Stimulated activated CD4-positive, alpha-beta T cell treated with anti-CD3 and anti-CD28 coated beads, TNF-alpha, amount 100 ng/mL, for 24 hours (primary cell): ENCODE measurements around the gene SF3A2.
"Not testable (repeated sequence)": the region's sequence is repeated elsewhere in the genome, so short reads cannot be mapped to it uniquely, and the experiment has no call there.

Experiments used
- DNase-seq, 3 experiments: peaks; one replicate each; pipeline ENCODE4 v3.0.0-alpha.2; 2020; ENCODE audit warnings: low read depth in 3 of 3

Gene SF3A2

GRCh38 chr19:2274931-2275535, 38.4 kb downstream of the SF3A2 start:
- peak in 1 of 3 experiments; percentile 46 for DNase-seq

- no peak for DNase-seq
Observed at GRCh38 chr19:2275588-2276428, 39.2 kb downstream of the SF3A2 start.

DNA sequence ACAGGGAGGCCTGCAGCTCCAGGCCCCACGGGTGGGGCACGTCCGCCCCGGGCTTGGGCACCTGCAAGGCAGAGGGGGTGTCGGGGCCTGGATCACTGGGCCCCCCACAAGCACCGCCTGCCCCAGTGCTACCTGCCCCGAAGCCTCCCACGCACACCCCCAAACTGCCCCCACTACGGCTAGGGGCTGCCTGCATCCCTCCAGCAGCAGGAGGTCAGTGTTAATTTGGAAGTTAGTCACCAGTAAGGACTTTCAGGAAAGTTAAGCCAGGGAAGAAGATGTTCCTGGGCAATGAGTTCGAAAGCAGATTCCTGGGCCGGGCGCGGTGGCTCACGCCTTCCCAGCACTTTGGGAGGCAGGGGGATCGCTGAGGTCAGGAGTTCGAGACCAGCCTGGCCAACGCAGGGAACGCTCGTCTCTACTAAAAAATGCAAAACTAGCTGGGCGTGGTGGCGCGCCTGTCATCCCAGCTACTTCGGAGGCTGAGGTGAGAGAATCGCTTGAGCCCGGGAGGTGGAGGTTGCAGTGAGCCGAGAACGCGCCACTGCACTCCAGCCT, 39.9 kb downstream of the SF3A2 start:
- no peak for DNase-seq

GRCh38 chr19:2277138-2277537, 40.5 kb downstream of the SF3A2 start:
- DNase-seq, result no peak

DNA sequence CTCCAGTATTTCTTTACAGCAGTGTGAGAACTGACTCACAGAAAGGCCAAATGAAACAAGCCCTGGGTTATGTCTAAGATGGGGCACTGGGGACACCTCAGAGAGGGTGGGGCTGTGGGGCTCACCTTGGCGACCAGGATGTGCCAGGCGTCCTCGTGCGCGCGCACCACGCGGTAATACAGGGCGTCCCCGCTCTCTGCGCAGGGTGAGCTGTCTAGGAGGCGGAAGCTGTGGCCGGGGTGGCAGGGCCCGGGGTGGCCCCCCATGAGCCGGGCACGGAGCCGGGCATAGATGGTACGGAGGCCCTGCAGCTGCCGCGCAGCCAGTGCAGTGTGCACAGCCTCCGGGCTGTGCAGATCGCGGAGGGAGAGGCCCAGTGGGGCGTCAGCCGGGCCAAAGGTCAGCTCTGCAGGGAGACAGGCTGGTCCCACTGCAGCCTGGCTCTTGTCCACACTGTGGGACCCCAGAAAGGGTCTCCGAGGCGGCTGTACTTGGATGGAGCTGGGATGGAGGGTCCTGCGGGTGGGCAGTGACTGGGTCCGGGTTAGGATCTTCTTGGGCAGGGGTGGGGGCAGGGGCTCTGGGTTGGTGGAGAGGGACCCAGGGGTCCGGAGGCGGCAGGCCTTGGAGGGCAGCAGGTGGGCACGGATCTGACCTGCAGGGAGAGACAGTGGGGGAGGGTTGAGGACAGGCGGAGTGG, 42.0 kb downstream of the SF3A2 start:
- DNase-seq, result no peak

DNA sequence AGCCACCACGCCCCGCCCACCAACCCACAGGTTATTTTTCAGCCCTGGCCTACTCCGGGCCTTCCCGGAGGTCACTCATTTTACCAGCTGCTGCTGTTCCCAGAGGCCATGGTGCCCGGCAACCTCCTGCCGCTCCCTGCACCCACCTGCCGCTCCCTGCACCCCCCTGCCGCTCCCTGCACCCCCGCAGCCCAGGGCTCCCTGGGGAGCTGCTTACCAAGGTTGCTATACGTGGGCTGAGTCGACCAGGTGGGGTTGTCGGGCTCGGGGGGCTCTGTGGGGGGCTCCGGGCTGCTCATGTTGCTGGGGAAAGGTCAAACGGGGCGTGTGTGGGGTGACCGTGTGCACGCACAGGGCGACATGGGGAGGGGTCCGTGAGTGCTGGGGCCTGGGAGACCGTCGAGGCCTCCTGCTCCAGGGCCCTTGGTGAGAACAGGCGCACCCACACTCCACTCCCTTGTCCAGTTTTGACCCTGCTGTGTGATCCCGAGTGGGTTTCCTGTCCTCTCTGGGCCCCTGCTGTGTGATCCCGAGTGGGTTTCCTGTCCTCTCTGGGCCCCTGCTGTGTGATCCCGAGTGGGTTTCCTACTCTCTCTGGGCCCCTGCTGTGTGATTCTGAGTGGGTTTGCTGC, 44.1 kb downstream of the SF3A2 start:
- no peak for DNase-seq

DNA sequence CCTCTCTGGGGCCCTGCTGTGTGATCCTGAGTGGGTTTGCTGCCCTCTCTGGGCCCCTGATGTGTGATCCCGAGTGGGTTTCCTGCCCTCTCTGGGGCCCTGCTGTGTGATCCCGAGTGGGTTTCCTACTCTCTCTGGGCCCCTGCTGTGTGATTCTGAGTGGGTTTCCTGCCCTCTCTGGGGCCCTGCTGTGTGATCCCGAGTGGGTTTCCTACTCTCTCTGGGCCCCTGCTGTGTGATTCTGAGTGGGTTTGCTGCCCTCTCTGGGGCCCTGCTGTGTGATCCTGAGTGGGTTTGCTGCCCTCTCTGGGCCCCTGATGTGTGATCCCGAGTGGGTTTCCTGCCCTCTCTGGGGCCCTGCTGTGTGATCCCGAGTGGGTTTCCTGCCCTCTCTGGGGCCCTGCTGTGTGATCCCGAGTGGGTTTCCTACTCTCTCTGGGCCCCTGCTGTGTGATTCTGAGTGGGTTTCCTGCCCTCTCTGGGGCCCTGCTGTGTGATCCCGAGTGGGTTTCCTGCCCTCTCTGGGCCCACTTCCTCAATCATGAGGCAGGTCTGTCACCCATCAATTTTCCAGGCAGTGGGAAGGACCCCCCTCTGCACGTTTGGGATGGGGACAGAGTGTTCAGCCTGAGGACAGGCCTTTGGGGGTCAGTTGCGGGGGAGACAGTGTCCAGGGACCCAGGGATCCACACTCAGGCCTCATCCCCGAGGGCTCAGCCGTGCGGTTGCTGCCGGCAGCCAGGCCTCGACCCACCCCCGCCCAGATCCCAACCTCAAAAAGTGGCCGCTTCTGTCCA, 44.8 kb downstream of the SF3A2 start:
- DNase-seq, result not testable (repeated sequence)

GRCh38 chr19:2282062-2282861, 45.6 kb downstream of the SF3A2 start, which contains the start of gene PEAK3:
Gene PEAK3, minus strand, starts transcription at chr19:2282175. Its CDS starts 1,244 bp downstream, at chr19:2280931.
- no peak for DNase-seq

- DNase-seq, result no peak
Observed at GRCh38 chr19:2282862-2283237, 46.2 kb downstream of the SF3A2 start.

GRCh38 chr19:2283835-2284507, 47.3 kb downstream of the SF3A2 start:
- no peak for DNase-seq

DNA sequence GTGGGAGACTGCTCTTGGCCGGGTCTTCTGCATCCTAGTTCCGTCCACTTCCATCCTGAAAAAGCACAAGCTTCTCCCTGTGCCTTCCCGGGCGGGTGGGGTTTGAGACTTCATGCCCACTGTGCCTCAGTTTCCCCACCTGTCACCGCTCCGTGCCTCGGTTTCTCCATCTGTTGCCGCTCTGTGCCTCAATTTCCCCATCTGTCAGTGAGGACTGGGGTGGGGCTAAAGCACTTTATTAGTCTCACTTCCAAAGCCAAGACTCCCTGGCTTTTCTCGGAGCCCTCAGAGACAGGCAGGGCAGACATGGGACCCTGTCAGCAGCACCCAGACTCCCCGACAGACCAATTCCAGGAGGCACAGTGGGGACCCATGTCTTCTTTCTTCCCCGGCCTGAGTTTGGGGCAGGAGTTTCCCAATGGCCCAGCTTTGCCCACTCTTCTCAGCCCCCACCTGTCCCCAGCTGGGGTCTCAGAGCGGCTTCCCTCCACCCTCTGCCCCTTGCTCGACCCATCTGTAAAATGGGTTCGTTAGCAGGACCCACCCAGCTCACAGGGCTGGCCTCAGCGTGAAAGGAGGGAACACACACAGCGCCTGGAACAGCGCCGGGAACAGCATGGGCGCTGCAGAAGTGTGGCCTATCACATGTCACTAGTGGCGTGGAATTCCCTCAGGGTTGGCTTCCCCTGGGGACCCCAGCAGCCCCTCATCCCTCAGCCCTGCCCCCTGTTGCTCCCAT, 49.9 kb downstream of the SF3A2 start:
- no peak for DNase-seq

DNA sequence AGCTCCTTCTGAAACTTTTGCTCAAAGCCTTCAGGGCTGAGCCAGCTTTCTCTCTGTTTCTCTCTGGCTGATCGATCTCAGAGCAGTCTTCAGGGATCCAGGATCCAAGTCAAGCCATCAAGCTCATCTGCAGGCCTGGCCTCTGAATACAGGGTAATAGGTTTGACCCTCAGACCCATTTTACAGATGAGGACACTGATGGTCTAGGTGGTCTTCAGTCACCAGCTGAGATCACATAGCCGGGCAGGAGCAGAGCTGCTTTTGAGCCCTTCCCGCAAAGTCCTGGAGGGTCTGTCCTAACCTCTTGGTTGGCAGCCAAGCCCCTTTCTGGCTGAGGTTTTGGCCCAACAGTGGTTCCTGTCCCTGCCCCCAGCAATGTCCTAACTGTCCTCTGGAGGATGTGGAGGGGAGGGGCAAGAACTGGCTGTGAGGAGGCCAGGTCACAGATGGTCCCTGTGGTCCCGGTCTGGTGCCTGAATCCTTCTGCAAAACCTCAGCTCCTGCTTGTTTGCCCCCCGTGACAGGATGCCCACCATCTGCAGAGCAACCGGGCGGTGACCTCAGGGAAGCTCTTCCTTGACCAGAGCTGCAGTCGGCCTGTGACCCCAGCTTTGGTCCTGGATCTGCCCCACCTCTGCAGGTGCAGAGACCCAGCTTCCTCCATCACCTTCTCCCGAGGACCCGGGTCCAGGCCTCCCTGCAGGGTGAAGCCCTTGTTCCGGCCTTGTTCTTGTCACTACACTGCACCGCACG, 51.1 kb downstream of the SF3A2 start:
- DNase-seq, result no peak

GRCh38 chr19:2288338-2288817, 51.8 kb downstream of the SF3A2 start:
- DNase-seq, result no peak

DNA sequence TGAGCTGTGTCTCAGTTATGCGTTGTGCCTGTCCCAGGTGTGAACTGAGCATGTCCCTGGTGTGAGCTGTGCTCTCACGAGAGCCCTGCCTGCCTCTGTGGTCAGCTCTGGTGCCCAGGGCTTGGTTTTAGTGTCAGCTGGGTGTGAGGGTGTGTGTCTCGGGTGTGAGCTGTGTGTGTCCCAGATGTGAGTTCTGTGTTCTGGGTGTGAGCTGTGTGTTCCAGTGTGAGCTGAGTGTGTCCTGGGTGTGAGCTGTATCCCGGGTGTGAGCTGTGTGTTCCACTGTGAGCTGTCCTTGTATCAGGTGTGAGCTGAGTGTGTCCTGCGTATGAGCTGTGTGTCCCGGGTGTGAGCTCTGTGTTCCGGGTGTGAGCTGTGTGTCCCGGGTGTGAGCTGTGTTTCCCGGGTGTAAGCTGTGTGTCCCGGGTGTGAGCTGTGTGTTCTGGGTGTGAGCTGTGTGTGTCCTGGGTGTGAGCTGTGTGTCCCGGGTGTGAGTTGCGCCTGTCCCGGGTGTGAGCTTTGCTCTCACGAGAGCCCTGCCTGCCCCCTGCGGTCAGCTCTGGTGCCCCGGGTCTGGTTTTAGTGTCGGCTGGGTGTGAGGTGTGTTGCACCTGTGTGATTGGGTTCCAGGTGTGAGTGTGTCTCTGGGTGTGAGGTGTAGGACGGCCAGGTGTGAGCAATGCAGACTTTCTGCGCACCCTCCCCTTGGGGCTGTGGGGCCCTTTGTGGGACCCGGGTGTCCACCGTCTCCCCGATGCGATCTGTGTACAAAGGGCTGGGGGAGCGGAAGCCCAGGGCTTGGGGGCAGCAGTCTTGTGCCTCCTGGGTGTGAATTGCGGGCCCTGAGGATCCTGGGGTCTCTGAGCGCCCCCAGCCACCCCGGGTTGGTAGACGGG, 52.4 kb downstream of the SF3A2 start:
- no peak for DNase-seq

DNA sequence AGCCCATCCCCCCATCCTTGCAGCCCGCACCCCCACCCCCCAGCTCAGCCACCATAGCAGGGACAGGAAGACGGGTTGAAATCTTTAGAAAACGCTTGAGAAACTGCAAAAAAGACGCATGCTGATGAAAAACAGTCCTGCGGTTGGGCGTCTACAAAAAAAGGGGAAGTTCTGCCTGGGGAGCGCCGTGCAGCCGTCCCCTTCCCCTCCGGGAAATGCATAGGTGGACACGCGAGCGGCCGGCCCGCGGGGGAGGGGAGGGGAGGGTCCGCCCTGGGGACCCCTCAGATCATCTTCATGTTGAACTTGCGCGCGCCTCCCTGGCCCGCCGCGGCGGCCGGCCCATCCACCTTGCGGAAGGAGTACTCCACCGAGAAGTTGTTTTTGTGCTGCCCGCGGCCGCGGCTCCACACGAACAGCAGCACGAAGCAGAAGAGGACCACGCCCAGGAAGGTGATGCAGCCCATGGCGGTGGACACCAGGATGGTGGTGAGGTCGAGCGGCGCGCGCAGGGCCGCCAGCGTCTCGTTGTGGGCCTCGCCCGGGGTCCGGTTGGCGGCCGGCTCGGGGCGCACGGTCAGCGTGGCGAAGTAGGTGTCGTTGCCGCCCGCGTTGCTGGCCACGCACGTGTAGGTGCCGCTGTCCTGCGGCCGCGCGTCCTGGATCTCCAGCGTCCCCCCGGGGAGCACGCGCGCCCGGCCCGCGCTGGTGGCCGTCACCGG, 53.3 kb downstream of the SF3A2 start:
- DNase-seq, result peak in 1 of 3 experiments; percentile 43

DNA sequence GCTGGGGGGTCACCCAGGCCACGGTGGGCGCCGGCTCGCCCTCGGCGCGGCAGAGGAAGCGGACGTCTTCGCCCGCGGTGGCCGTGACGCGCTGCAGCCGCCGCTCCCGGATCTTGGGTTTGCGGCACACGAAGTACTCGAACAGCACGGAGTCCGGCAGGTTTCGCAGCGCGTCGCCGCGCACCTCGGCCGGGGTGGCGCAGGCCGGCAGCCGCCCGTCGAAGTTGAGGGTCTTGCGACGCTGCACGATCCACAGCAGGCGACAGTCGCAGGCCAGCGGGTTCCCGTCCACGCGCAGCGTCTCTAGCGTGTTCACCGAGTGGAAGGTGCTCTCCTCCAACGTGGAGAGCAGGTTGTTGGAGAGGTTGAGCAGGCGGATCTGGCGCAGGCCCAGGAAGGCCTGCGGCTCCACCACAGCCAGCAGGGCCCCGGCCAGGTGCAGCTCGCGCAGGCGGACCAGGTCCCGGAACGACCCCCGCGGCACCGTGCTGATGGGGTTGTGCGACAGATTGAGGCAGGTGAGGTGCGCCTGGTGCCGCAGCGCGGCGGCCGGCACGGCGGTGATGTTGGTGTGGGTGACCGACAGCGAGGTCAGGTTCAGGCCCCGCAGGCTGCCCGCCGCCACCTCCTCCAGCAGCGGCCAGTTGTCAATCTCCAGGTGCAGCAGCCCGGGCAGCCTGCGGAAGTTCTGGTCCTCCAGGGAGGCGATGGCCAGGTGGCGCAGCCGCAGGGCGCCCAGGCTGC, 54.0 kb downstream of the SF3A2 start:
- no peak for DNase-seq
